ENCODE measurements around the gene SH2D6.
"Not testable (repeated sequence)": the region's sequence is repeated elsewhere in the genome, so short reads cannot be mapped to it uniquely, and the experiment has no call there.

SH2D6 gene

DNA sequence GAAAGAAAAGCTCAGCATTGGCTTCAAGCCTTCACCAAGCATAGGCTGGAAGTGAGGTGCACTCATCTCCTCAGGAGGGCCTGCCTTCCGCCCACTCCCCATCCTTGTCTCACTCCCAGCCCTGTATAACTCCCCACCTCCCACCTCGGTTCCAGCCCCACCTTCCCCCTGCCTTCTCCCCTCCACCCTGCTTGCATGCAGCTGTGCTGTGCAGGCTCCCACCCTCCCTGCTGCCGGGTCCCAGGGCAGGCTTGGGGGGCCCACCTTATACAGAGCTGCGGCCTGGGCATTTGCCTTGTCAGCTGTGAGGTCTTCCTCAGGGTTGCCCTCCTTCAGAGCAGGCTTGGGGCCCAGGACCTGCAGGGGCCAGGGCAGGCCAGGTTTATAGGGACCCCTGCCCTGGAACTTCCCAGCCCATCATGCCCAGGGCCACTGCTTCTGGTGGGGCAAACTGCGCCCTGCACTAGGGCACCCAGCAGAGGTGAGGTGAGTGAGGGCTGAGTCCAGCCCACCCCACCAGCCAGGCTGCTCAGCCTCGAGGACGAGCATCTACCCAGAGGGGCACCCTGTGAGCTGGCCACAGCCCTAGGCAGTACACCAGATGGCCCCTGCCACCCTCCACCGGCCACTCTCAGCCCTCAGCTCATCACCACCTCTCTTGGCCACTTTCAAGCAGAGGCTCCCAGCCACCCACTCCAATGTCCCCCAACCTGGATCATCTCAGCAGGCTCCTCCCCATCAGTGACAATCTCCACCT is 19.9 kb upstream of the SH2D6 start:
- no peak for DNase-seq

DNA sequence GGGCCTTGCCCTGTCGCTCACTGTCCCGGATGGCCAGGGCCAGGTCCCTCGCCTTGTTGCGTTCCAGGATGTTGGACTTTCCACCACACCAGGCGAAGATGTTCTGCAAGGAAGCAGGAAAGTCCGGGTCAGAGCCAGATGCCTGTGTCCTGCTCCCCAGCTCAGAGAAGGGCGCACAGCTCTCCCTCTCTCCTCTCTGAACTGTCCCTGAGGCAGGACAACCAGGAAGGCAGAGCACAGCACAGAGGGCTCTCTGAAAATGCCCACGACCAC is 19.4 kb upstream of the SH2D6 start:
- no peak for DNase-seq

DNA sequence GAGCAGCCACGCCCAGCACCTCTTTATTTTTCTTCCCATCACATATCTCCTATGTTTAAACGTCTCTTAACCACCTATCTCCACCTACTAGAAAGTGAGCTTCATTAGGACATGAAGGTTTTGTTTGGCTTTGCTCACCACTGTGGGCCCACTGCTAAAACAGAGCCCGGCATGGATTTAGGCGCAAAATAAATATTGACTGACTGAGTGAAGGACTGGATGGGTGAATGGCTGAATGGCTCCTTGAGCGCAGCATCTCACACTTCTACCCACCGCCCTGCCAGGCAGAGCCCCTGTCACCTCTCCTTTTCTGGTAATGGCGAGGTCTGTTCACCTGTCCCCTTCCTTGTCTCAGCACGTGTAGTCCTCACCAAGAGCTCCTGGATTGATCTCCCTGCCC is 18.5 kb upstream of the SH2D6 start:
- DNase-seq = no peak

DNA sequence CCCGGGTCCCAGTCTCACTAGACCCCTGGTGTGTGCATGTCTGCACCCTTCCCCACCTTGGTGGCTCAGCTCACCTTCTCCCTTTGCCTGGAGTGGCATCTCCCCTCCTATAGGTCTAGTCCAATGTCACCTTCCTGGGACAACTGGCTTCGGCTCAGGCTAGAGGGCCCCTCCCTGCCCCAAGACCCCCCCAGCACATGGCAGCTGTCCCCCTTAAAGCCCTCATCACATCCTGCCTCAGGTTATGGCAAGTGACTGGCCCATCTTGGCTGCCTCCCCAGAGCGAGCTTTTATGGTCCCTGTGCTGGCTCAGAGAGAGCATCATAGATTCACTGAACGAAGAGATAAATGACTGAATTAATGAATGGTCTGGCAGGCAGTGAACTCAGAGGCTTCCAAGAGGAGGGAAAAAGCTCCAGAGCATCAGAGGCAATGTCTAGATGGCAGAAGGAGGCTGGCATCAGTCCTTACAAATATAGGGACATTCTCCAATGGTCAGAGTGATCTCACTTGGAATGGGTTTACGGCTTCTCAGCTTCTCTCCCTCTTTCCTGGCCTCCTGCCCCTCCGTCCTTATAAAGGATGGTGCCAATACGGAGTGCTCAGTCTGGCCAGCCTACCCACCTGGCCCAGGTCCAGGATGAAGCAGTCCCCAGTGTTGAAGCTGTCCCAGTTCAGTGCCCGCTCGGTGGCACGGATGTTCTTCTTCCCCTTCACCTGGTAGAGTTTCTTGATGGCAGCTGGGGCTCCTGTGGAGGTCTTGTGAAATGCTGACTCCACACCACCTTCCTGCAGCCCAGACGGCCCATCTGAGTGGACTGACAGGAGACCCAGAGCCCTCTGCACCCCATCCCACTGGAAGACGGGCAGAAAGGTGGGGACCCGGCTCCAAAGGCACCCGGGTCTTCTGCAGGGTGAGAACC is 17.7 kb upstream of the SH2D6 start:
- DNase-seq = no peak

DNA sequence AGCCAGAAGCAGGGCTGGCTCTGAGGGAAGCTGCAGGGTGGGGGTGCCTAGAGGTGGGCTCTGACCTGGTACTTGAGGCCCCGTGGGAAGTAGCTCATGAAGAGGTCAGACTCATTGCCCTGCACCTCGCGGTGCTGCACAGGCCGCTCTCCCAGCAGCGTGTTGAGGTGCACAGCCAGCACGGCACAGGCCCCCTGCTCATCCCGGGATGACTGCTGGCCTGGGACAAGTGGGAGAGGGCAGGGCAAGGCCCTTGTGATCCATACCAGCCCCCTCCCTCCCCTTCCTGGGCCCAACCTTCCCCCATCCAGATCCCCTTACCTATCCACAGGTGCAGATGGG is 17.1 kb upstream of the SH2D6 start:
- no peak for DNase-seq

DNA sequence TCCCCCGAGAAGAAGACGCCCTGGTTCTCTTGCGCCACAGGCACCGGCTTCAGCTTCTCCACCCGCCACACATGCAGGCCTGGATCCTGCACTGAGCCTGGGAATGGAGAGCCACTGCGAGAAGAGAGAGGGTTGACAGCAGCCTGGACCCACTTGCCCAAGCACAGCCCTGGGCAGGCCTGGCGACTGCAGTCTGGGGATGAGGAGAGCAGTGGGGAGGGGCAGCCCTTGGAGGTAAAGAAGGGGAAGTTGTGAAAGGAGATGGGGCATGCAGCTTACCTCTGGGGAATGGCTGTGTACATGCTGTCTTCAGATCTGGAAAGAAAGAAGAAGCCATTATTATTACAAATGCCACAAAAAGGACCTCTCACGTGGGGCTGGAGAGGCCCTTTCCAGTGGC is 16.7 kb upstream of the SH2D6 start:
- DNase-seq = no peak

DNA sequence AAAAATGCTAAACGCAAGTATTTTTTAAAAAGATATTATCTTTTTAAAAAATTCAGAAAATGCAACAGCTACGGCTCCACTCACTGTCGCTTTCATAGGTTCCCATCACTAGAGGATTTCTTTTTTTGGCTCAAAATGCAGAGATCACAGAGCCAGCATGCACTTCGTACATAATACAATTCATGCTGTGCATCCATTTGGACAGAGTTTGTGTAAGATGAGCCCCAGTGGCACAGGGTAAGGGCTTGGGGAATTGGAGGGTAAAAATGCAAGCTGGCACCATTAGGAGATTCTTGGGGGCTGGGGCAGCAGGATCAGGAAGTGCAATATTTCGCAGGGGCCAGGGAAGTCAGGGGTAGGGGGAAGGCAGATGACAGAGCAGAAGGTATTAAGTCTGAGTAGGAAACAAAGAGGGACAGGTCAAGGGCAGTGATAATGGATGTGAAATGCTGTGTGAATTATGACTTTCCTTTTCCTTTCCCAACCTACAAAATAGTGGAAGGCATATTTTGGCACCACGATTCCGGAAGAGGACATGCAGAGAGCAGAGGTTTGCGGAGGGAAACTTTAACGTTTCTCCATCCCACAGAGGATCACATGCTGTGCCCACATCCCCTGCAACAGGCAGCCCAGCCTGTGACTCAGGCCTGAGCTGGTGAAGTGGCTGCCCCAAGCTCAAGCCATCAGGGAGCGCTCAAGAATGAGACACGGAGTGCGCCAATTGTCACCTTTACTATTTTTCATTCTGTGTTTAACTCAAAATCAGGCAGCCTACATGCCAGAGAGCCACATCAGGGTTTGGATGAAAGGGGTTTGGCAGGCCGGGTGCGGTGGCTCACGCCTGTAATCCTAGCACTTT is 13.1 kb upstream of the SH2D6 start:
- peak; percentile 89 for DNase-seq

DNA sequence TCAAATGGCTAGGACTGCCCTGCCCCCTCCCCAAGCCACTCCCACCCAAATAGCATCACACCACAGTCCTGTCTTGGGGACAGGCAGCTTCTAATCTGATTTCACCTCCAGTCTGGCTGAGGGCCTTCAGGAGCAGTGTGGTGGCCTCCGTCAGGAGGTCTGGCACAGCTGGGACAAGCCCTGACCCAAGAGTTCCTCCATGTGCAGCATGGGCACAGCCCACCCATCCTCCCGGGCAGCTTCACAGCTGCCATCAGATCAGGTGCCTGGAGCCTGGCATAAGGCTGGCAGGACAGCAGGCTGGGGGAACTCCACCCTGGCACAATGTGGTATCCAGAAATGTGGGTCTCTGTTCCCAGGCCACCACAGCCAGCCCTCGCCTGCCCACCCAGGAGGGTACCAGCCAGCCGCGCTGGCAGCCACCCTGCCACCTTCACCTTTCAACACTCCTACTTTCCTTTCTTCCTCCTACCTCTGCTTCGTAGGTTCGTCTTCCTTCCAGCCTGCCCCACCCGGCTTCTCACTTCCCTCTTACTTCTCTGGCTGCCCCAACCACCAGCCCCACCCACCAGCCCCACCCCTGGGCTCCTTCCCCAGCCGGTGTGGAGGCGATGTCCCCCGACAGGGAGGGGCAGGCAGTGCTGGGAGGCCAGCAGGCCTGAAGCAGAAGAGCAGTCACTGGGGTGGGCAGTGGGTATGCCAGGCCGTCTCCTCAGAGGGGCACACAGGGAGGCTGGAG is 8.5 kb upstream of the SH2D6 start, which contains the start of gene CAPG:
Gene CAPG (minus strand): TSS at position 522 of the 739 bp plus-strand sequence. CDS start 8,221 bp downstream, outside the sequence.
- no peak for DNase-seq

DNA sequence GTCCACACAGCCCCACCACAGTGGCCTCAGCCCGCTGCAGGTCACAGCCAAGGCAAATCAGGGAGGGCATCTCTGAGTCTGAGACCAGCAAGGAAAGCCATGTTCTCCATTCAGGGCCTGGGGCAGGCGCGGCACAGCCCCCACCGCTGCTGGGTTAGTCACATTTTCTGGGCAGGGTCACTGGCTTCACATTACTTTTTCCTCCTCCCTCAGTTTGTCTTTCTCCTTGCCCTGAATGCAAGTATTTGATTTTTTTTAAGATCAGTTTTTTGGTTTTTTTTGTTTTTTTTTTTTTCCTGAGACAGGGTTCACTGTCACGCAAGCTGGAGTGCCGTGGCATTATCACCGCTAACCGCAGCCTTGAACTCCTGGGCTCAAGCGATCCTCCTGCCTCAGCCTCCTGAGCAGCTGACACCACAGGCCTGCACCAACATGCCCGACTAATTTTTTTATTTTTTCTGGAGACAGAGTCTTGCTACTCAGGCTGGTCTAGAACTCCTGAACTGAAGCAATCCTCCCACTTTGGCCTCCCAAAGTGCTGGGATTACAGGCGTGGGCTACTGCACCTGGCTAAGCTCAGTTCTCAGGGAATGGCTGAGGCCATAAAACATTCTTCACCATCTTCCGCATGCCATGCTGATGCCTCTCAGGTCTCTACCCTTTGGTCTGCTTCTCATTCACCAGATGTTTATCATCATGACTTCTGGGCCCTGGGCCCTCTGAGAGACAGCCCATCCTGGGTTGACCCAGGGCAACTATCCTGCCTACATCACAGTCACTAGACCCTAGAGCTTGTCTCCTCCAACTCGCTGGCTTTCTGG is 7.7 kb upstream of the SH2D6 start:
- DNase-seq = no peak

DNA sequence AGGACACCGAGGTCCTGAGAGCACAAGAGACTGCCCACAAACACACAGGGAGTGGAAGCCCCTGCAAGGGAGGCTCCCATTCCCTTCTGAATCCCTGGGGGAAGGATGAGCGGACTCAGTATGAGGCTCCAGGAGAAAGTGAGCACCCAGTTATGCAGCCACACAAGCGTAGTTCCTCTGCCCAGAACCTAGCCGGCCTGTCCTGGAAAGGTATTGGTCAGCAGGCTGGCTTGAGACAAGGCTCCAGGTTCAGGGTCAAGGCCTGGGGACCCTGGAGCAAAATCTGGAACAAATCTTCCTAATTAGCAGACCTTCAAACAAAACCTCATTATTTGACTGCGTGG is 7.1 kb upstream of the SH2D6 start:
- no peak for DNase-seq

DNA sequence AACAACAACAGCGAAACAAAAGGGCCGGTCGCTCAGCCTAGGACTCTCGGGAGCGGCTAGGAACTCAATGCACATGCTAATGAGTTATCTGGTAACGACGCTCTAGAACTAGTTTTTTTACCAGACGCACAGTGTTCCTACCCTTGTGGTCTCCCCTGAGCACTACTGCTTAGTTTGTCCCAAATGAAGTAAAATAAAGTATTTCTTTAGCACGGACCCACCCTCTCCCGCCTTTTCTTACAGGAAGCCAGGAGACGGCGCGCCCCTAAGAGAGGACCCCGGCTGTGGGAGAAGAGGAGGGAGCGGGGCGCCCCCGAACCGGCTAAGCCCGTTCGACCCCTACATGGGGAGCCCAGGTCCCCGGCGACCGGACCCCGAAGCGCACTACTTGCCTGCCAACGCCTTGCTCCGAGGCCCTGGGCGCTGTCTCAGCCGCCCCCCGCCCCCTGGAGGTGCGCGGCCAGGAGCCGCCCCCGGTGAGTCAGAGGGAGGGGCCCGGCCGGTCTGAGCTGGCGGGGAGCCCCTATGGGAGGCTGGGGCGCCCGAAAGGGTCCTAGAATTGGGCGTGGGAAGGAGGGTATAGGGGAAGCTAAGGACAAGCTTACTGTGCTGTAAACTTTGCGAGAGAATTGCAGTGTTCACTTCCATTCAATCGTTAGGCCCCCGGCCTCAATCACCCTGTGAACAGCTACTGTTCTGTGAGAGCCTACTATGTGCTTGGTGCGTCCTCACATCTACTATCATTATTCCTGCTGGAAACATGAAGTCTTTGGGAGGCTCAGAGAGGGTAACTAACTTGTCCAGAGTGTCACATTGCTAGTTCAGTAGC is 4.7 kb upstream of the SH2D6 start:
- no peak for DNase-seq

DNA sequence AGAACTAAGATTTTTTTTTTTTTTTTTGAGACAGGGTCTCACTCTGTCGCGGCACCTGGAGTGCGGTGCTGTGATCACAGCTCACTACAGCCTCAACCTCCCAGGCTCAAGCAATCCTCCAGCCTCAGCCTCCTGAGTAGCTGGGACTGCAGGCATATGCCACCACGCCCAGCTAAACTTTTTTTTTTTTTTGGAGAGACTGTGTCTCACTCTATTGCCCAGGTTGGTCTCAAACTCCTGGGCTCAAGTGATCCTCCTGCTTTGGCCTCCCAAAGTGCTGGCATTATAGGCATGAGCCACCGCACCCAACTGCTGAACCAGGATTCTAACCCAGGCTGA is 4.1 kb upstream of the SH2D6 start:
- not testable (repeated sequence) for DNase-seq

DNA sequence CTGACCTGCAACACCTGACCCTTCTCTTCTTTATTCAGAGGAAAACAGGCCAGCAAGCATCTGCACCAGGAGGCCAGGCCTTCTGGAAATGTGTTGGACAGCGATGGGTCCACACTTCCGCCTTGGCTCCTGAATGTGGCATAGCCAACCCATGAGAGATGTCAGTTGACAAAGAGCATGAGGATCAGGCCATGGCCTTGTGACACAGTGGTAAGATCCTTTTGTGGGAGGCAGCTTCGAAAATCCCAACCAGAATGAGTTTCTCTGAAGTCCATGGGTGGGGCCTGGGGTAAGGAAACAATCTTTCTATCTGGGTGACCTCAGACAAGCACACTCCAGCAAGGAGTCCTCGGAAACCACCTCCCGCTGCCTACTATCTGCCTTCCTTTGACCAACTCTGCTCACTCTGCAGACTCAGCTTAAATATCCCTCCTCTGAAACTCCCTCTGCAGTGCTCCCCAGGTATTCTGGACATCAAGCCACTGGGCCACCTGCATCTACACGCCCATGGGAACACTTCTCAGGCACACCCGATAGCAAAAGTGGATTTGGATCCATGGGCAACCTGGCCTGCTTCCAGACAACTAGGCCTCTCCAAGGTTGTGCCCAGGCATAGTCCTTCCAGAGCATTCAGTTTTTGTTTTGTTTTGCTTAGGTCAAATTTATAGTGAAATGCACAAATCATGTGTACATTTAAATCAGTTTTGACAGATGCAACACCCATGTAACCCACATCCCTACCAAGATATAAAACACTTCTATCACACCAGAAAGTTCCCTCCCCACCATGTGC is 3.6 kb upstream of the SH2D6 start:
- no peak for DNase-seq

DNA sequence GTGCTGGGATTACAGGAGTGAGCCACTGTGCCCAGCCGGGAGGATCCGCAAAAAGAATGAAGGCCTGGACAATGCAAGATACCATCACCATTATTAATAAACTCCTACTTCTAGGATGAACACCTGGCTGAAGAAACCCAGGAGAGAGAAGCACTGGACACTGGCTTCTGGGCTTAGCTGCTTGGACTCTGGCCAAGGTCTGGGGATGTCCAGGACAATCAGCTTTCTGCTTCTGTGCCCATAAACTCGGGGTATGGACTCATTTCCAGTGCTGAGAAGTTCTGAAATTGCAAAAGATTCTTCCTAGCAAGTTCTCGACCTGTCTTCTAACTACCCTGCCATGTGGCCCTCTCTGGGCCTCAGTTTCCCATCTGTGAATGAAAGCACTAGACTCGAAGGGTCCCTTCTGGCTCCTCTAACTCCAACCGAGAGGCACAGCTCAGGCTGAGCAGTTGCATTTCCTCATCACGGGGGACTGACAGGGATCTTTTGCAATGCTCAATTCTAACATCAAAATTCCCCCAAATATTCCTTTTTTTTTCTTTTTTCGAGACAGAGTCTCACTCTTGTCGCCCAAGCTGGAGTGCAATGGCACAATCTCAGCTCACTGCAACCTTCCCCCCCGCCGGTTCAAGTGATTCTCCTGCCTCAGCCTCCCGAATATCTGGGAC is 2.4 kb upstream of the SH2D6 start:
- no peak for DNase-seq

DNA sequence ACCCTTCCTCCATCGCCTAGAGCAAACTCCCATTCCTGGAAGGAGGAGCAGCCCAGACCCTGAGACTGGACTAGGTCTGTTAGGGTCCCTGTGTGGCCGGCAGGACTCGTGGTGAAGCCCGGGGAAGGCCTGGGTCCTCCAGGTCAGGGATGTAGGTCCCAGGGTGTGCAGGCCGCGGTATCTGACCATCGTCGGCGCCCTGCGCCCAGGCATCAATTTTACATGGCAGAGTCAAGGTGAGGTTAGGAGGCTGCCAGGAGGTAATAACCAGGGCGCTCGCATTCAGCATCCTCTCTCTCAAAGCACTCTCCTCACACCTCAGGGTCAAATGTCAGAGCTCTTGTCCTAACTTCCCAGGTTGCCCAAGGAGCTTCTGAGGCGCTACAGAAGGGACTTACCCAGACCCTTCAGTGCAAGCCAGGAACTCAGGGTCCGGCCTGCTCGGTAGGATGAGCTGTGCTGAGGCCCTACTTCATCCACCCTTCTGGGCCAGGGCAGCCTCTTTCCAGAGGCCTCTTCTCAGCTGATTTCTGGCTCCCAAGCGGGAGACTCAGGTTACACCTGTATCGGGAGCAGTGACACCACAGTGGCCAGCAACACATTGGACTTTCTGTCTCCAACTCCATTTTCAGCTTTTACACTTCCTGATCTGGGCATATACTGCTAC is 628 bp downstream of the SH2D6 start:
- no peak for DNase-seq

DNA sequence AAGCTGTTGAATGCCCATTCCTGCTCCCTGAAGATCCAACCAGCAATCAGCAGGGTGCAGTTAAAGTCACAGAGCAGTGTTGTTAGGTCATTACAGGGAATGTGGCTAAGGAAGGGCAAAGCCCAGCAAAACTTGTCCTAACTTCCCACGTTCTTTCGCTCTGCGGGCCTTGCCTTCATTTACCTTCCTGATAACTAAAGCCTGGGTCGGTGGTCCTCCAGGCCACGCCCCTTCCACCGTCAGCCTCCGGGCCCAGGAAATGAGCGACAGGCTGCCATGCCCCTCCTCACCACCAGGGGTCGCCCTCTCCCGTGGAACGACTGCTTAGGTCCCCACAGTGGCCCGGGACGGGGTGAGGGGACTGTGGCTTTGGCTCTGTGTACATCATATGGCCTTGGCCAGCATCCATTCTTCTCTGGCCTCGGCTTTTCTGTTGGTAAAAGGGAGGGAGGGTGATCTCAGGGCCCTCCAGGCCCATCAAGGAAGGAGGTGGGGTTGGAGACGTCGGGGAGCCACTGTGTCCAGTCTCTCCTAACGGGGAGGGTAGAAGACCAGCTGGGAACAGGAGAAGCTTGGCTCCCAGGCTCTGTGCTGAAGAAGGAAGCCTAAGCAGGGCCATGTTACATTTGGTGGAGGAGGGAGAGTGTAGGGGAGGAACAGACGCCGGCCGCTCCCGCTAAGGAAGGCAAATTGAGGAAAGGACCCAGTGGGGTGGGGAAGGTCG is 2.2 kb downstream of the SH2D6 start:
- peak; percentile 82 for DNase-seq

DNA sequence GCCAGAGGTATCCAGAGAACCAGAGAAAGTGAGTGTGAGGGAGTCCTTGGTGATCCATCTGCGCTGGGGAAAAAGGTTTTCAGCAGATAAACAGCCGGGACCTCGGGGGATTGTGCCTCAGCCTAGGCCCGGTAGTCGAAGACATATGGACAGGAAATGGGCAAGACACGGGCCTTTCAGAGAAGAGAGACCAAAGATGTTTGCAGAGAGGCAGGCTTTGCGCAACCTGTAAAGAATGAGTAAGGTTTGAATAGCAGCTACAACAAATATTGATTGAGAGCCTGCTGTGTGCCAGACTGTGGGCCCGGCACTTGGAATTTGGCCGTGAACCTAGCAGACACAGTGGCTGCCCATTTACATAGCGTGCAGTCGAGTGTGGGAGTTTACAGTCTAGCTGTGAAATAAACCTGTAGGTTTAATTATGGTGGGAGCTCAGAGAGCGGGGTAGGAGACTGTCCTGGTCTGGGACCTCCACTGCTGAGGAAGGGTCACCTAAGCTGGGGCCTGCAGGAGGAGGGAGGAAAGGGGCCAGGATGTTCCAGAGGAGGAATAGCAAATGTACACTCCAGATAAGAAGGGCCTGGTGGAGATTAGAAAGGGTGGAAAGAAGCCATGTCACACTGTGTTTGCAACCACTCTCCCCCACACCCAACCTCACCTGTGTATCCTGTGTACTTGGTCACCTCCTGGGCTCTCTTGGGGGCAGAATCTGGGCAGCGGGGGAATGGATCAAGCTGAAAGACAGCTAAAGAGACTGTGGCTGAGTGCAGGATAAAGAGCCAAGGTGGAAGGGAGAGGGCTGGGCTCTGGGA is 3.0 kb downstream of the SH2D6 start:
- no peak for DNase-seq

DNA sequence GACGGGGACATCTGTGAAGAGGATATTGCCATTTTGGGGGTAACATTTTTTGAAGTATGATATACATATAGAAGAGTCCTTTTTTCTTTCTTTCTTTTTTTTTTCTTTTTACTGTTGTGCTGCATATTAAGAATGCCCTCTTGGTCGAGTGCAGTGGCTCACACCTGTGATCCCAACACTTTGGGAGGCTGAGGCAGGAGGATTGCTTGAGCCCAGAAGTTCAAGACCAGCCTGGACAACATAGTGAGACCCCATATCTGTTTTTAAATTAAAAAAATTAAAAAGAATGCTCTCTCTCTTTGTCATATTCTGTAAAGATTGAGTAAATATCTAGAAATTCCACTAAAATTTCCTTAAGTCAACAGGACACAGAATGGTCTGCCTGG is 3.6 kb downstream of the SH2D6 start:
- DNase-seq = no peak
